Fibroblast of mammary gland (primary cell): ENCODE results near the gene VWA3A.
"Not testable (repeated sequence)": the region's sequence is repeated elsewhere in the genome, so short reads cannot be mapped to it uniquely, and the experiment has no call there.

Source experiments
- DNase-seq: peaks from one replicate; pipeline ENCODE4 v3.0.0-alpha.2; 2010; ENCODE audit warnings: low read depth
- H3K4me3 ChIP-seq: 2 replicates; pipeline ENCODE4 v1.5.1; 2011; ENCODE audit warnings: low read depth, mild to moderate bottlenecking, low read length, moderate library complexity; ENCODE audit not compliant: control insufficient read depth
- TF ChIP-seq, protein P1 (sequence below): conservative IDR thresholded peaks from 2 replicates; pipeline ENCODE4 v1.5.1; 2011; ENCODE audit warnings: low read depth, low read length, inconsistent platforms; ENCODE audit not compliant: control insufficient read depth, insufficient read depth

Gene VWA3A

DNA sequence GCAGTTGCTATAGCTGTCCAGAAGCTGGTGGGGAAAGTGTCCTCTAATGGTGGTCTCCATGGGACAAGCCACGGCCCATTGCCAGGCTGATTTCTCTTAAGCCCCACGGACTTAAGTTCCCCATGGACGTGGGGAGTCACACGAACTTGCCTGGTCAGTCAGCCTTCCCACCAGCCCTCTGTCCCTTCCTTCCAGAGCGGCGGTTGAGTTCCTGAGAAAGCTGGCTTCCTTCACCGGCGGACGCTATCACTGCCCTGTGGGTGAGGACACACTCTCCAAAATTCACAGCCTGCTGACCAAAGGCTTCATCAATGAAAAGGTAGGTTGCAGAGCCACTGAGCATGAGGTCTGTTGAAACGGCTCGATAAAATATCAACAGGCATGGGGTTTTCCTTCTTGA, 60.0 kb downstream of the VWA3A start:
- H3K4me3 ChIP-seq: no peak overlapping the region
- TF ChIP-seq, protein P1, sequence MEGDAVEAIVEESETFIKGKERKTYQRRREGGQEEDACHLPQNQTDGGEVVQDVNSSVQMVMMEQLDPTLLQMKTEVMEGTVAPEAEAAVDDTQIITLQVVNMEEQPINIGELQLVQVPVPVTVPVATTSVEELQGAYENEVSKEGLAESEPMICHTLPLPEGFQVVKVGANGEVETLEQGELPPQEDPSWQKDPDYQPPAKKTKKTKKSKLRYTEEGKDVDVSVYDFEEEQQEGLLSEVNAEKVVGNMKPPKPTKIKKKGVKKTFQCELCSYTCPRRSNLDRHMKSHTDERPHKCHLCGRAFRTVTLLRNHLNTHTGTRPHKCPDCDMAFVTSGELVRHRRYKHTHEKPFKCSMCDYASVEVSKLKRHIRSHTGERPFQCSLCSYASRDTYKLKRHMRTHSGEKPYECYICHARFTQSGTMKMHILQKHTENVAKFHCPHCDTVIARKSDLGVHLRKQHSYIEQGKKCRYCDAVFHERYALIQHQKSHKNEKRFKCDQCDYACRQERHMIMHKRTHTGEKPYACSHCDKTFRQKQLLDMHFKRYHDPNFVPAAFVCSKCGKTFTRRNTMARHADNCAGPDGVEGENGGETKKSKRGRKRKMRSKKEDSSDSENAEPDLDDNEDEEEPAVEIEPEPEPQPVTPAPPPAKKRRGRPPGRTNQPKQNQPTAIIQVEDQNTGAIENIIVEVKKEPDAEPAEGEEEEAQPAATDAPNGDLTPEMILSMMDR: no peak
- no peak for DNase-seq

DNA sequence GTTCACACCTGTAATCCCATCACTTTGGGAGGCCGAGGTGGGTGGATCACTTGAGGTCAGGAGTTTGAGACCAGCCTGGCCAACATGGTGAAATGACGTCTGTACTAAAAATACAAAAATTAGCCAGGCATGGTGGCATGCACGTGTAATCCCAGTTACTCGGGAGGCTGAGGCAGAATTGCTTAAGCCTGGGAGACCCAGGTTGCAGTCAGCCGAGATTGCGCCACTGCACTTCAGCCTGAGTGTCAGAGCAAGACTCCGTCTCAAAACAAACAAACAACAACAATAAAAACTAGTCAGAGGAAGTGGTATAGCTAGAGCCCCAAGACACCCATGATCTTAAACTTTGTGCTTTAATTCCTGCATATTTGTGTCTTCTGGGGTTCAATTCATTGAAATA, 60.7 kb downstream of the VWA3A start:
- H3K4me3 ChIP-seq, DNase-seq: not testable (repeated sequence)

DNA sequence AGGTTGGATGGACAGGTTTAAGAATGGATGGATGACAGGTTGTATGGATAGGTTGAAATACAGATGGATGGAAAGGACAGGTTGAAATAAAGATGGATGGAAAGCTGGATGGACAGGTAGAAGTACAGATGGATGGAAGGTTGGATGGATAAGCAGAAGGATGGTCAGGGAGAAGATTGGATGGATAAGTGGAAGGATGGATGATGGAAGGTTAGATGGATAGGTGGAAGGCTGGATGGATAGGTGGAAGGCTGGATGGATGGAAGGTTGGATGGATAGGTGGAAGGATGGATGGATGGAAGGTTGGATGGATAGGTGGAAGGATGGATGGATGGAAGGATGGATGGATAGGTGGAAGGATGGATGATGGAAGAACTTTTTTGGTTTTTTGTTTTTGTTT, 69.1 kb downstream of the VWA3A start:
- TF ChIP-seq, protein P1: no peak
- H3K4me3 ChIP-seq: no peak overlapping the region
- no peak for DNase-seq

DNA sequence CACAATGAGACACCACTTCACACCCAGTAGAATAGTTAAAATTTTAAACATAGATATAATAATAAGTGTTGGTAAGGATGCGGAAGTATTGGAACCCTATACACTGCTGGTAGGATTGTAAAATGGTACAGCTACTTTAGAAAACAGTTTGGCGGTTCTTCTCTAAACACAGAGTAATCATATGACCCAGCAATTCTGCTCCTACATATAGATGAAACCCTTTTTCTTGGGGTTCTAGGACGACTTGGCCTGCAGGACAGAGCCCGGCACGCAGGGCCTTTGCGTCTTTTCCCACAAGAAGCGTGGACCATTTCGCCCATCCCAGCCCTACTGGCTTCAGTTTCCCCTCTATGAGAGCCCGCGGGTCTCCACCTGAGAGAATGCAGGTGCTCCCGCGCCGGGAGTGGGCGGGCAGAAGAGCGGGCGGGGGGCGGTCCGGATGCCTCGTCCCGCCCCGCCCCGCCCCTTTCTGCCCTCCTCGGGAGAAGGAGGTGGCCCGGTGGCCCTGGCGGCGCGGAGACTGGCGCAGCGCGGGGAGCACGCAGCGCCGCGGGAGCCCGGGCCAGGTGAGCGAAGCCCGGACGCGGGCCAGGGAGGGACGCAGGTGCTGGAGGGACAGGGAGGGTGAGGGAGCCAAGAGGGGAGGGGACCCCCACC, 69.8 kb downstream of the VWA3A start, which contains the start of gene SDR42E2:
Gene SDR42E2, plus strand, starts transcription at position 508 of the 657 bp plus-strand sequence. CDS start 3,077 bp downstream, outside the sequence.
- H3K4me3 ChIP-seq: no peak within 1 kb of the TSS
- DNase-seq: no peak
- TF ChIP-seq, protein P1: no peak

DNA sequence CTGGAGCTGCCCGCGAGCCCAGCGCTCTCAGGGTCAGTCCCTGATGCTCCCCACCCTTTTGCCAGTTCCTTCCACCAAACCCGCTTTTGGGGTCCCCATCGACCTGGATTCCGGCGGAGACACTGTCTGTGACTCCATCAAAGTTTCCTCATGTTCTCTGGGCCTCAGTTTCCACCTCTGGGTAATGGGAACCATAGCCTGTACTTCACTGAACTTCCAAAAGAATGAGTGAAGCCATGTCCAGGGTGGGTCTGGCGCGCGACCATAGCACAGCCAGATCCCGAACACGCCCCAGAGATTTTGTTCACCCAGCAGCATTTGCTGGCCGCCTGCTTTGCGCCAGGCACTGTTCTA, 70.3 kb downstream of the VWA3A start:
- TF ChIP-seq, protein P1: no peak
- H3K4me3 ChIP-seq: no peak overlapping the region
- no peak for DNase-seq

DNA sequence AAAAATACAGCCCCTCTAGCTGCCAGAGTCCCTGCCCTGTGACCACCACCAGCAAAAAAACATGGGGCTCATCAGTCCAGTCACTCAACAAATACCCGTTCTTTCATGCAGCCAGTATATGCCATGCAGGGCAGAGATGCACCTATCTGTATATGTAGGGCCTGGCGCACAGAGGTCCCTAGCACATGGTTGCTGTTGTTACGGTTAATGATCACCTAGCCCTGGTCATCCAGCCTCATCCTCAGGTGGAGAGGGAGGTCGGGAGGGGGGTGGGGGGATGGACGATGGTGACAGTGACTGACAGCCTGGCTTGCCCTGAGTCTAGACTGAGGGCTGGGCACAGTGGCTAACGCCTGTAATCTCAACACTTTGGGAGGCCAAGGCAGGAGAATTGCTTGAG, 71.5 kb downstream of the VWA3A start:
- H3K4me3 ChIP-seq: no peak overlapping the region
- no peak for DNase-seq
- TF ChIP-seq, protein P1: no peak

DNA sequence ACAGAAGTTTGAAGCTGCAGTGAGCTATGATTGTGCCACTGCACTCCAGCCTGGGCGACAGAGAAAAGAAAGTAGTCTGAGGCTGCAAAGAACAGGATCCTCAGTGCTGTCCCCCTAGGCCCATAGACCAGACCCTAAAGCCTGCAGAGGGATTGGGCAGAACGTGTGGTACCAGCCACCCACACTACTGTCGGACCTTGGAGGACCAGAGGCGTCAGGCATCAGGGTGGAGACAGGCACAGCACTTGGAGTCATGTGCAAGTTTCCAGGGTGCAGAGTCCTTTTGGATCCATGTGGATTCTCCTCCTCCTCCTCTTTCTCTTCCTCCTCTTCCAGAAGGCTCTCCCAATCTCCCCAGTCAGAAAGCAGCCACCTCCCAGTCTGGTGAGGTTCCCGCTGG, 72.1 kb downstream of the VWA3A start:
- no peak overlapping the region for H3K4me3 ChIP-seq
- DNase-seq: no peak
- TF ChIP-seq, protein P1: no peak
